Upper lobe of left lung (tissue), 6 donors: ENCODE measurements around the gene PSME3. TPM values are rescaled to one million over a fixed set of nuclear protein-coding genes. Genes with fewer than 3 reads are reported as not detected.
A peak's percentile ranks its signal among the peaks of the same experiment; 100 is the strongest.

ENCODE experiments used
- ATAC-seq, 2 donors: fragments of 200-7000 bp; cut with Tn5 transposase; one replicate each; pipeline ENCODE4 v1.9.1; 2022; ENCODE audit warnings: mild to moderate bottlenecking in 2 of 2, moderate library complexity in 2 of 2; ENCODE audit not compliant: low FRiP score in 2 of 2
- DNase-seq, 2 donors: peaks; one replicate each; pipeline ENCODE4 v3.0.0-alpha.2; 2019 to 2020
- H3K27ac ChIP-seq, 4 donors: fragments of 200-600 bp; sonication (generic); one replicate each; pipeline ENCODE4 v1.5.1; 2016 to 2019
- H3K27me3 ChIP-seq, 4 donors: fragments of 200-600 bp; sonication (generic); one replicate each; pipeline ENCODE4 v1.5.1; 2017 to 2019
- H3K36me3 ChIP-seq, 4 donors: fragments of 200-600 bp; sonication (generic); one replicate each; pipeline ENCODE4 v1.5.1; 2016 to 2019
- H3K4me1 ChIP-seq, 4 donors: fragments of 200-600 bp; sonication (generic); one replicate each; pipeline ENCODE4 v1.5.1; 2018 to 2019
- H3K4me3 ChIP-seq, 4 donors: fragments of 200-600 bp; sonication (generic); one replicate each; pipeline ENCODE4 v1.5.1; 2017 to 2019; ENCODE audit warnings: mild to moderate bottlenecking in 2 of 4, moderate library complexity in 1 of 4
- H3K9me3 ChIP-seq, 4 donors: fragments of 200-600 bp; sonication (generic); one replicate each; pipeline ENCODE4 v1.5.1; 2018 to 2019
- EP300 ChIP-seq, 4 donors: sonication (generic); formaldehyde crosslinking; IDR thresholded peaks; one replicate each; pipeline ENCODE4 v1.5.1; 2017; ENCODE audit warnings: antibody characterized with exemption in 4 of 4, control low read depth in 2 of 4
- POLR2A ChIP-seq, 4 donors: fragments of 450-650 bp; IDR thresholded peaks; one replicate each; pipeline ENCODE4 v1.5.1; 2016 to 2017; ENCODE audit warnings: antibody characterized with exemption in 4 of 4, mild to moderate bottlenecking in 2 of 4
- POLR2AphosphoS5 ChIP-seq, 2 donors: sonication (generic); formaldehyde crosslinking; IDR thresholded peaks; one replicate each; pipeline ENCODE4 v1.5.1; 2017; ENCODE audit warnings: antibody characterized with exemption in 2 of 2
- WGBS, 2 donors: methylation state at CpG; one replicate each; pipeline ENCODE4 v1.1.5; 2017 to 2018; 5-methylcytosine and 5-hydroxymethylcytosine counted together
- total RNA-seq, 6 donors: library from RNA; depleted of rRNA in 4 of 6; stranded (reverse); fragments of >200 nt in 4 of 6; gene quantifications; one replicate each; pipeline versions ENCODE4 v1.1.0 to v1.2.1, GENCODE V29; 2016 to 2021
- TF ChIP-seq, protein P1 (sequence below), 6 experiments: fragments of 450-650 bp in 4 of 6; fragments of 200-600 bp in 2 of 6; sonication (generic) in 2 of 6; IDR thresholded peaks; one replicate each; pipeline ENCODE4 v1.5.1; 2016 to 2019; ENCODE audit warnings: antibody characterized with exemption in 6 of 6
- donor health status: DM: no; HTN: no; CAD: no; lungs with moderate emphysema.
- donor health status: DM: no; HTN: yes; CAD: no; lungs with severe emphysema.

The PSME3 gene
- total RNA-seq, 6 donors from 2014 or later, result 67.5 to 102 (median 75.8) TPM

DNA sequence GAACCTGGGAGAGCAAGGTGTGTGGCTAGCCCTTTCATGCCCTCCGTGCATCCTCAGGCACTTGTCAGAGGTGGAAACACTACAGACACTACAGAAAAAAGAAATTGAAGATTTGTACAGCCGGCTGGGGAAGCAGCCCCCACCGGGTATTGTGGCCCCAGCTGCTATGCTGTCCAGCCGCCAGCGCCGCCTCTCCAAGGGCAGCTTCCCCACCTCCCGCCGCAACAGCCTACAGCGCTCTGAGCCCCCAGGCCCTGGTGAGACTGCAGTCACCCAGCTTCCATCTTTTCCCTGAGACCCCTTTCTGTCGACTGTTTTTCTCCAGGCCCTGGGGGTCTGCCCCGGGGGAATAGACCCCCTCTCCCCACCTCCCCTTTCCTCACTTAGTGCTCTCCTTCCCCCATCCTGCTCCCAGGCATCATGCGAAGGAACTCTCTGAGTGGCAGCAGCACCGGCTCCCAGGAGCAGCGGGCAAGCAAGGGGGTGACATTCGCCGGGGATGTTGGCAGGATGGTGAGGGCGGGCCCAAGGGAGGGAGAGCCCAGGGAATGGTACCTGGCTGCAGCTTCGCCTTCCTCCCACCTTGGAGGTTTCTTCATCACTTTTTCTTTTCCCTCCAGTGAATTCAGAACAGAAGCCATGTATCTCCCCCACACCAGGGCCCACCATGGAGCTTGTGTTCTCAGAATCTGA lies 37.0 kb upstream of the PSME3 start:
- TF ChIP-seq EP300 (IDR thresholded peaks at IDR 0.05), result no peak
- no peak for TF ChIP-seq POLR2A (IDR thresholded peaks at IDR 0.05)
- no peak for TF ChIP-seq POLR2AphosphoS5 (IDR thresholded peaks at IDR 0.05)
- TF ChIP-seq, protein P1, sequence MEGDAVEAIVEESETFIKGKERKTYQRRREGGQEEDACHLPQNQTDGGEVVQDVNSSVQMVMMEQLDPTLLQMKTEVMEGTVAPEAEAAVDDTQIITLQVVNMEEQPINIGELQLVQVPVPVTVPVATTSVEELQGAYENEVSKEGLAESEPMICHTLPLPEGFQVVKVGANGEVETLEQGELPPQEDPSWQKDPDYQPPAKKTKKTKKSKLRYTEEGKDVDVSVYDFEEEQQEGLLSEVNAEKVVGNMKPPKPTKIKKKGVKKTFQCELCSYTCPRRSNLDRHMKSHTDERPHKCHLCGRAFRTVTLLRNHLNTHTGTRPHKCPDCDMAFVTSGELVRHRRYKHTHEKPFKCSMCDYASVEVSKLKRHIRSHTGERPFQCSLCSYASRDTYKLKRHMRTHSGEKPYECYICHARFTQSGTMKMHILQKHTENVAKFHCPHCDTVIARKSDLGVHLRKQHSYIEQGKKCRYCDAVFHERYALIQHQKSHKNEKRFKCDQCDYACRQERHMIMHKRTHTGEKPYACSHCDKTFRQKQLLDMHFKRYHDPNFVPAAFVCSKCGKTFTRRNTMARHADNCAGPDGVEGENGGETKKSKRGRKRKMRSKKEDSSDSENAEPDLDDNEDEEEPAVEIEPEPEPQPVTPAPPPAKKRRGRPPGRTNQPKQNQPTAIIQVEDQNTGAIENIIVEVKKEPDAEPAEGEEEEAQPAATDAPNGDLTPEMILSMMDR (IDR thresholded peaks at IDR 0.05), result no peak
- H3K27ac ChIP-seq, result no peak overlapping the region
- peaks cover 0 to 8% (median 0%) of the 10 kb centered on the region in 4 donors for H3K36me3 ChIP-seq
- no peak for ATAC-seq
- no peaks in the 10 kb centered on the region for H3K9me3 ChIP-seq
- H3K4me1 ChIP-seq, result peaks cover 18 to 24% (median 22%) of the 10 kb centered on the region in 4 donors
- H3K4me3 ChIP-seq, result no peak overlapping the region
- H3K27me3 ChIP-seq, result no peaks in the 10 kb centered on the region
- 90 to 92% methylated on average over 14 to 18 of the region's 18 CpGs for WGBS, 2 donors
- DNase-seq, result peak in 1 of 2 donors; percentile 61

DNA sequence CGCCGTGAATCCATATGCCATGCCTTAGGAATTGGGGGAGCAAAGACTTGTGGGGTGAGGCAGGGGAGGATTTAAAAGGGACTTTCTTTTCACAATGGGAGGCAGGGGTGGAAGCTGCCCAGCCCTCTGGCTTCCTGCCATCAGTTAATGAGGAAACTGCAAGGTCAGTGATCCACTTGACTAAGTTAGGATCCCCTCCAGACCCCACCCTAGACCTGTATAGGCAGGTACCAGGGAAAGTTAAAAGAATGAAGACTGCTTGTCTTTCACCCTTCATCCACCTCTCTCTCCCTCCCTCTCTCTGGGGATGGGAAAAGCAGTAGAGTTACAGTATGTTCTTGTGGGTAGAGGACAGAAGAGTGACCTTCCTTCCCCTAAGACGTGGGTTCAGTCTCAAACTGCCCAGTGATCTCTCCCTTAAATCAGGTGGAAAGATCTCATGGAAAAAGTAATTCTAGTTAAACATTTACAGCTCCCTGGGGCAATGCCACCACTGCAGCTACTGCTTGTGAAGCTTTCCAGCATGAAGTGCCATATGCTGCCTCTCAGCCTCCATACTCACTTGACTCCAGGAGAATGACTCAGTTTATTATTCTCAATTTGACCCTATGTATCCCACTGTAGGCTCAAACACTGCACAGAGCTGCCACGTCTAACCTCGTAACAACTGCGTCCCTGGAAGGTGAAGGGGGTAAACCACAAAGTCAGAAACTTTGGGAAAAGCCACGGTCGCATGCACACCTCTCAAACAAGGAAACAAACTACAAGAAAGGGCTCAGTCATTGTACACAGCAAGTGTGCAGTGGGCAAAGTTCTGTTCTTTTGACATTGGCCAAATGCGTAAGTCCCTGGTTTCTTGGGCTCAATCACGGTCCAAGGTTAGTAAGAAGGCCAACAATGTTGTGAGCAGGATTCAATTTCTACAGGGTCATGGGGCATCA lies 35.9 kb upstream of the PSME3 start:
- TF ChIP-seq, protein P1 (IDR thresholded peaks at IDR 0.05), result no peak
- TF ChIP-seq EP300 (IDR thresholded peaks at IDR 0.05) (no peak), POLR2AphosphoS5 (IDR thresholded peaks at IDR 0.05) (no peak), POLR2A (IDR thresholded peaks at IDR 0.05) (no peak)
- Histone ChIP-seq H3K9me3 (no peaks in the 10 kb centered on the region), H3K27ac (peak overlapping the region in 3 of 4 donors; percentile 55 to 92 (median 88)), H3K4me1 (peaks cover 18 to 24% (median 22%) of the 10 kb centered on the region in 4 donors), H3K4me3 (peak overlapping the region in 3 of 4 donors; percentile 70 to 95 (median 85)), H3K27me3 (no peaks in the 10 kb centered on the region), H3K36me3 (peaks cover 0 to 8% (median 0%) of the 10 kb centered on the region in 4 donors)
- WGBS, 2 donors, result 68 to 75% methylated on average over 10 of the region's 10 CpGs
- DNase-seq, result peak in 1 of 2 donors; percentile 33
- ATAC-seq, result no peak

DNA sequence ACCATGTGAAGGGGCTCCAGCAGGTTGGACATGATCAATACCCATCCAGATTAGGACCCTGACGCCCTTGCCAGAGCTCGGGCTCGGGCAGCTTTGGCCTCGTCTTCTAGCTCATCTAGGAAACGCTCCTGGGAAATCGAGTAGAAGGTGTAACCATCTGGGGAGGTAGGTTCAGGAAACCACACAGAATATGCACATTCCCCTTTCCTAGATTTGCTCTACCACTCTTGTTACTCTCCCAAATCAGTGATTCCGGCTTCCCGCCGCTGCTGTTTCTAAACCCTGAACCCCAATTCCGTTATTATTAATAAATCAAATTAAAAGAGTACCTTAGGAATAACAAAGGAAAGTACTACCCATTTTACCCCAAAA lies 35.2 kb upstream of the PSME3 start:
- H3K27me3 ChIP-seq, result no peaks in the 10 kb centered on the region
- no peak for TF ChIP-seq POLR2AphosphoS5 (IDR thresholded peaks at IDR 0.05)
- TF ChIP-seq, protein P1 (IDR thresholded peaks at IDR 0.05), result no peak
- no peak for TF ChIP-seq POLR2A (IDR thresholded peaks at IDR 0.05)
- TF ChIP-seq EP300 (IDR thresholded peaks at IDR 0.05), result no peak
- no peaks in the 10 kb centered on the region for H3K9me3 ChIP-seq
- H3K36me3 ChIP-seq, result peaks cover 0 to 8% (median 0%) of the 10 kb centered on the region in 4 donors
- H3K4me3 ChIP-seq, result peak overlapping the region; percentile 50 to 95 (median 78)
- peaks cover 18 to 24% (median 22%) of the 10 kb centered on the region in 4 donors for H3K4me1 ChIP-seq
- 19 to 21% methylated on average over 10 of the region's 10 CpGs for WGBS, 2 donors
- H3K27ac ChIP-seq, result peak overlapping the region; percentile 55 to 92 (median 78)
- ATAC-seq (no peak), DNase-seq (no peak)

DNA sequence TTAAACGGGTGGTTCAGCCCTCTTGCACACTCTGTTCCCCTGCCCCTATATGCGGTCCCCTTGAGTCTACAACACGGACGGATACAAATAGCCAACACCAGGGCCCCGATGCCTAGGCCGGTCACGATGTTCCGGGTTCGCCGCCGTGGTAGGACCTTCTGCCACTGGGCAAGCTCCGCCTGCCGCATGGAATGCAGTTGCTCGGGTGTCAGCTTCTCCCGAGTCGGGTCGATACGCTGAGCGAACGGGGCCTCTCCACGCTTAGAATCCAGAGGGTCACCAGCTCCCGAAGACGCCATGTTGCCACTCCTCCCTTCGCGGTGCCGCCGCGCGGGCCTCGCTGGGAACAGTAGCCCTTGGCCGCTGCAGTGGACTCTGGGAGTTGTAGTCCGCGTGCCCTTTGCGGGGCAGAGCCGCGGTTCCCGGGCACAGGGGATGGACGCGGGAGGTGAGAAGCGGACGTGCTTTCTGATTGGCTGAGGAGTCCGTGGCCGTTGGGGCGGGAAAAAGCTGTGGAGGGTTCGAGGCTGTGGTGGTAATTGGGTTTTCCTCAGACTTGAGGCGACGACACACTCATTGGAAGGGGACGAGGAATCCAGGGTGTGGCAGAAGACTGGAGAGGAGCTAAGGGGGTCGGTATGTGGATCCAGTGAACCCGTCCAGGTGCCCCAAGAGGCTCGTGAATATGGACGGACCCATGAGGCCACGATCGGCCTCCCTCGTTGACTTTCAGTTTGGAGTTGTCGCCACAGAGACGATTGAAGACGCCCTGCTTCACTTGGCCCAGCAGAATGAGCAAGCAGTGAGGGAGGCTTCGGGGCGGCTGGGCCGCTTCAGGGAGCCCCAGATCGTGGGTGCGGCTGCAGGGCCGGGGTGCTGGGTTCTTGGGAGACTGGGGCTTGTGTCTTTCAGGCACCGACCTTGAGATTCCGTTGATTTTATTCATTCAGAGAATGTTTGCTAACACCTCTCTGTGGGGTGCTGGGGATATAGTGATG lies 34.5 kb upstream of the PSME3 start, which contains the start of the genes CNTD1 and COA3:
Gene CNTD1 (plus strand): TSS at position 479 of the 998 bp plus-strand sequence. CDS start 207 bp downstream, at position 686.
Gene COA3 (minus strand): TSS at position 322 of the 998 bp plus-strand sequence. CDS start 23 bp downstream, at position 299.
- Histone ChIP-seq H3K4me1 (peaks cover 18 to 24% (median 22%) of the 10 kb centered on the region in 4 donors), H3K4me3 (peak within 1 kb of the TSS; percentile 50 to 95 (median 78)), H3K9me3 (no peaks in the 10 kb centered on the region), H3K36me3 (peaks cover 0 to 8% (median 0%) of the 10 kb centered on the region in 4 donors), H3K27me3 (no peaks in the 10 kb centered on the region), H3K27ac (peak within 1 kb of the TSS; percentile 55 to 92 (median 78))
- DNase-seq, result peak; percentile 88 to 96
- TF ChIP-seq EP300 (IDR thresholded peaks at IDR 0.05), result no peak
- TF ChIP-seq POLR2AphosphoS5 (IDR thresholded peaks at IDR 0.05), result peak; percentile 38 to 55
- TF ChIP-seq, protein P1 (IDR thresholded peaks at IDR 0.05), result peak in 2 of 6 experiments; percentile 17 to 28
- peak in 2 of 4 donors; percentile 24 to 47 for TF ChIP-seq POLR2A (IDR thresholded peaks at IDR 0.05)
- peak; percentile 93 to 99 for ATAC-seq
- 21 to 26% methylated on average over 41 to 66 of the region's 66 CpGs for WGBS, 2 donors
